Fibroblast of pulmonary artery (primary cell): ENCODE results near the gene POC1B.

Experiments
- DNase-seq: peaks from one replicate; pipeline ENCODE4 v3.0.0-alpha.2; 2010; ENCODE audit warnings: low read depth
- H3K4me3 ChIP-seq: replicated peaks from 2 replicates; pipeline ENCODE4 v1.5.1; 2011; ENCODE audit warnings: low read depth, mild to moderate bottlenecking, control low read depth, low read length, moderate library complexity
- CTCF ChIP-seq: IDR thresholded peaks from 2 replicates; pipeline ENCODE4 v1.5.1; 2011; ENCODE audit warnings: mild to moderate bottlenecking, control low read depth, low read length, inconsistent platforms; ENCODE audit errors: missing control alignments

POC1B gene

GRCh38 chr12:89539426-89540223 is 13.8 kb upstream of the POC1B start:
- no peak overlapping the region for H3K4me3 ChIP-seq
- DNase-seq = no peak
- no peak for TF ChIP-seq CTCF

- no peak for DNase-seq
- no peak overlapping the region for H3K4me3 ChIP-seq
- no peak for TF ChIP-seq CTCF
Observed at GRCh38 chr12:89538897-89539296, 13.1 kb upstream of the POC1B start.

- no peak overlapping the region for H3K4me3 ChIP-seq
- DNase-seq = no peak
- no peak for TF ChIP-seq CTCF
Observed at GRCh38 chr12:89537389-89537788, 11.5 kb upstream of the POC1B start.

- TF ChIP-seq CTCF = peak; percentile 81
- no peak overlapping the region for H3K4me3 ChIP-seq
- DNase-seq = peak; percentile 81
Observed at GRCh38 chr12:89529738-89530137, 3.9 kb upstream of the POC1B start.

GRCh38 chr12:89528434-89528833 is 2.6 kb upstream of the POC1B start:
- no peak for DNase-seq
- TF ChIP-seq CTCF = no peak
- H3K4me3 ChIP-seq = no peak overlapping the region

- H3K4me3 ChIP-seq = peak overlapping the region; percentile 94
- TF ChIP-seq CTCF = no peak
- no peak for DNase-seq
Observed at GRCh38 chr12:89525305-89525823, 483 bp downstream of the POC1B start.
